Adipocyte (in vitro differentiated cells): ENCODE data around the gene FCN3.
"Not testable (repeated sequence)": the region's sequence is repeated elsewhere in the genome, so short reads cannot be mapped to it uniquely, and the experiment has no call there.

Source experiments
- DNase-seq: peaks from one replicate; pipeline ENCODE4 v3.0.0-alpha.2; 2015; ENCODE audit warnings: low read depth
- H3K27me3 ChIP-seq: replicated peaks from 2 replicates; pipeline ENCODE4 v1.7.0; 2013; ENCODE audit warnings: mild to moderate bottlenecking, low read length, moderate library complexity; ENCODE audit not compliant: control insufficient read depth, insufficient read depth
- H3K36me3 ChIP-seq: 2 replicates; pipeline ENCODE4 v1.7.0; 2013; ENCODE audit warnings: low read length, mild to moderate bottlenecking, moderate library complexity; ENCODE audit not compliant: control insufficient read depth, insufficient read depth, severe bottlenecking
- H3K4me1 ChIP-seq: 2 replicates; pipeline ENCODE4 v1.7.0; 2013; ENCODE audit warnings: mild to moderate bottlenecking, low read length, moderate library complexity; ENCODE audit not compliant: control insufficient read depth, insufficient read depth
- H3K4me3 ChIP-seq: 2 replicates; pipeline ENCODE4 v1.7.0; 2013; ENCODE audit warnings: mild to moderate bottlenecking, low read length, moderate library complexity
- H3K9ac ChIP-seq: 2 replicates; pipeline ENCODE4 v1.7.0; 2013; ENCODE audit warnings: mild to moderate bottlenecking, low read length, moderate library complexity
- H3K9me3 ChIP-seq: 2 replicates; pipeline ENCODE4 v1.7.0; 2013; ENCODE audit warnings: mild to moderate bottlenecking, low read length, moderate library complexity; ENCODE audit not compliant: control insufficient read depth

The FCN3 gene

GRCh38 chr1:27388337-27389005, 13.8 kb upstream of the FCN3 start:
- Histone ChIP-seq H3K4me1 (peaks cover 11% of the 10 kb centered on the region), H3K9ac (no peak overlapping the region)

DNA sequence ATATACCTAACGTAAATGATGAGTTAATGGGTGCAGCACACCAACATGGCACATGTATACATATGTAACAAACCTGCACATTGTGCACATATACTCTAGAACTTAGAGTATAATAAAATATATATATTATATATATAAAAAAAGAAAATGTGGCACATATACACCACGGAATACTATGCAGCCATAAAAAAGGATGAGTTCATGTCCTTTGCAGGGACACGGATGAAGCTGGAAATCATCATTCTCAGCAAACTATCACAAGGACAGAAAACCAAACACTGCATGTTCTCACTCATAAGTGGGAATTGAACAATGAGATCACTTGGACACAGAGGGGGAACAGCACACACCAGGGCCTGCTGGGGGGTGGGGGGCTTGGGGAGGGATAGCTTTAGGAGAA, 10.2 kb upstream of the FCN3 start:
- peaks cover 13% of the 10 kb centered on the region for H3K27me3 ChIP-seq
- H3K9me3 ChIP-seq, H3K4me1 ChIP-seq, H3K4me3 ChIP-seq, DNase-seq, H3K36me3 ChIP-seq, H3K9ac ChIP-seq: not testable (repeated sequence)

More at GRCh38 chr1:27388337-27389005, 13.8 kb upstream of the FCN3 start:
- no peaks in the 10 kb centered on the region for H3K9me3 ChIP-seq
- peak; percentile 72 for DNase-seq
- H3K36me3 ChIP-seq: no peaks in the 10 kb centered on the region
- H3K27me3 ChIP-seq: peaks cover 7% of the 10 kb centered on the region
- H3K4me3 ChIP-seq: no peak overlapping the region

- DNase-seq: no peak
- peaks cover 13% of the 10 kb centered on the region for H3K27me3 ChIP-seq
- H3K36me3 ChIP-seq: no peaks in the 10 kb centered on the region
- H3K4me3 ChIP-seq: no peak overlapping the region
- H3K9ac ChIP-seq: no peak overlapping the region
- peaks cover 7% of the 10 kb centered on the region for H3K4me1 ChIP-seq
- no peaks in the 10 kb centered on the region for H3K9me3 ChIP-seq
Measured at GRCh38 chr1:27383661-27384060, 9.0 kb upstream of the FCN3 start.

GRCh38 chr1:27383039-27383605, 8.5 kb upstream of the FCN3 start, which contains the start of gene CD164L2:
CD164L2 (minus strand) TSS chr1:27383333; CDS start chr1:27383239, 94 bp downstream.
- H3K36me3 ChIP-seq: no peaks in the 10 kb centered on the region

GRCh38 chr1:27381969-27382762, 7.5 kb upstream of the FCN3 start:
- DNase-seq: no peak
- H3K4me1 ChIP-seq: peaks cover 7% of the 10 kb centered on the region
- H3K4me3 ChIP-seq: no peak overlapping the region
- H3K27me3 ChIP-seq: peaks cover 13% of the 10 kb centered on the region
- H3K9ac ChIP-seq: no peak overlapping the region
- H3K36me3 ChIP-seq: no peaks in the 10 kb centered on the region
- H3K9me3 ChIP-seq: no peaks in the 10 kb centered on the region

More at GRCh38 chr1:27383039-27383605, 8.5 kb upstream of the FCN3 start, which contains the start of gene CD164L2:
- Histone ChIP-seq H3K4me3 (no peak within 1 kb of the TSS), H3K9me3 (no peaks in the 10 kb centered on the region), H3K4me1 (peaks cover 7% of the 10 kb centered on the region), H3K9ac (no peak within 1 kb of the TSS), H3K27me3 (peaks cover 13% of the 10 kb centered on the region)
- DNase-seq: no peak

- peak; percentile 60 for DNase-seq
- Histone ChIP-seq H3K9ac (no peak overlapping the region), H3K36me3 (no peaks in the 10 kb centered on the region), H3K27me3 (peaks cover 8% of the 10 kb centered on the region), H3K4me1 (peaks cover 7% of the 10 kb centered on the region), H3K9me3 (no peaks in the 10 kb centered on the region), H3K4me3 (no peak overlapping the region)
Measured at GRCh38 chr1:27380766-27381733, 6.4 kb upstream of the FCN3 start.

DNA sequence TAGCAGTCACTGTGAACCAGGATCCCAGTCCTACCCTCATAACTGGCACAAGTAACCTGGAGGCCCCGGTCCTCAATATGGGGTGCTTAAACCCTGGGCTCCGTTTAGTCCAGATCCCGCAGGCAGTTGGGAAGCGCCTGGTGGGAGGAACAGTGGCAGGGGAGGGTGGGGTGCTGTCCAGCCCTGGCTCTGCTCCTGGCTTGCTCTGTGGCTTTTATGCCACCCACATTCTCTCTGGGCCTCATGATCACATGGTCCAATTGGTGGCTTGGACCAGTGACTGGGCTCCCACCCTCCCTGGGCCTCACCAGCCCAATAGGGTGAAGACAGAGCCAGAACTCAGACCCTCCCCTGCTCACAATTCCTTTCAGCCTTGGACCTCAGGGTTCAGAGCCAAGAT, 5.6 kb upstream of the FCN3 start:
- H3K9ac ChIP-seq: no peak overlapping the region

GRCh38 chr1:27379564-27380122, 5.0 kb upstream of the FCN3 start:
- no peak overlapping the region for H3K9ac ChIP-seq
- no peaks in the 10 kb centered on the region for H3K9me3 ChIP-seq
- H3K27me3 ChIP-seq: peaks cover 6% of the 10 kb centered on the region
- no peak for DNase-seq
- peaks cover 7% of the 10 kb centered on the region for H3K4me1 ChIP-seq
- no peaks in the 10 kb centered on the region for H3K36me3 ChIP-seq
- H3K4me3 ChIP-seq: no peak overlapping the region

More for the DNA sequence above, 5.6 kb upstream of the FCN3 start:
- peaks cover 7% of the 10 kb centered on the region for H3K4me1 ChIP-seq
- DNase-seq: peak; percentile 31
- H3K36me3 ChIP-seq: no peaks in the 10 kb centered on the region
- H3K9me3 ChIP-seq: no peaks in the 10 kb centered on the region
- H3K4me3 ChIP-seq: no peak overlapping the region
- H3K27me3 ChIP-seq: peaks cover 6% of the 10 kb centered on the region

DNA sequence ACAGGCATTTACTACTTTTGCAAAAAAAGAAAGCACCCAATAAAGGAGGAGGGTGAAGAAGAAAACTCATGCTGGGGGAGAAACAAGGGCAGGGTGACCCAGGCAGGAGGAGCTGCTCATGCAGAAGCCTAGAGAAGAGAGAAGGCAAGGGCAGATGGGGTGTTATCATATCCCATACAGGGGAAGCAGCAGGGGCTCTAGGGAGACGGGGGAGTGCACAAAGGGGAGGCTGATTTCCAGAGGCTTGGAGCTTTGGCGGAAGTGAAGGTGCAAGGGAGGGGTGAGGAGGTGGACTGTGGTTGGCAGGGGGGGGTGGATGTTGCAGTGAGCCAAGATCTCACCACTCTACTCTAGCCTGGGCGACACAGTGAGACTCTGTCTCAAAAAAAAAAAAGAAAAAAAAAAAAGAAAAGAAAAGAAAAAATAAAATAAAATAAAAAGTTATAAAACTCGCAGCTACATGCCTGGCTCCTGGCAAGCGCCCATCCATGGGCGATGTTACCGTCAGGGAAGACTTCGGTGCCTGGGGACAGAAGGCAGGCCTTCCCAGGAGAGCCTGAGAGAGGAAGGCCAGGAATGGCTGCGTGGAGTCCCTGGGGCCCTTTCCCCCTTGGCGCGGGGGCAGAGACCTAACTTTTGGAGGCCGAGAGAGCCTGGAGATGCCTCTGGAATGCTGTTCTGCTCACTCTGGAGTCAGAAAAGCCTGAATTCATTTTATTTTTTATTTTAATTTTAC, 3.3 kb upstream of the FCN3 start:
- no peaks in the 10 kb centered on the region for H3K9me3 ChIP-seq
- H3K36me3 ChIP-seq: no peaks in the 10 kb centered on the region
- no peak overlapping the region for H3K9ac ChIP-seq
- DNase-seq: no peak
- peaks cover 6% of the 10 kb centered on the region for H3K27me3 ChIP-seq
- H3K4me3 ChIP-seq: no peak overlapping the region
- peaks cover 7% of the 10 kb centered on the region for H3K4me1 ChIP-seq
